Measurements from ENCODE around the gene ANO7. TPM values are rescaled to one million over a fixed set of nuclear protein-coding genes. Genes with fewer than 3 reads are reported as not detected.

ANO7 gene
- total RNA-seq, 1 experiment from 2014 or later = 6.9 TPM

GRCh38 chr2:241228860-241229516, 40.5 kb downstream of the ANO7 start:
- TF ChIP-seq CTCF (IDR thresholded peaks at IDR 0.05) = no peak
- no peak for TF ChIP-seq TCF7L2 (IDR thresholded peaks at IDR 0.05; ENCODE audit: low read depth, low read length)
- no peak for TF ChIP-seq SIN3A (IDR thresholded peaks at IDR 0.05; ENCODE audit: borderline replicate concordance, insufficient read depth, low read depth, low read length)
- no peak for TF ChIP-seq REST (IDR thresholded peaks at IDR 0.05; ENCODE audit: insufficient read depth in 1 of 2, low read depth in 2 of 2, low read length in 1 of 2)
- TF ChIP-seq POLR2AphosphoS5 (IDR thresholded peaks at IDR 0.05; ENCODE audit: low read depth, low read length) = no peak; the same call in 1 of the 2 replicates
- no TSS peak for BruUV-seq (replicated peaks)
- POLR2A ChIA-PET = no interaction called here
- in situ Hi-C loops (cut with HindIII; ENCODE audit: low pct_unique_long_range_greater_than_20kb, low sequenced_read_pairs) (no loop called here), intact Hi-C loops (cut with micrococcal nuclease; ENCODE audit: unreplicated experiment) (no loop called here)
- no peaks in the 10 kb centered on the region for H3K27me3 ChIP-seq (ENCODE audit: control insufficient read depth, insufficient read depth, low read length)
- no peaks in the 10 kb centered on the region for H3K9me3 ChIP-seq (ENCODE audit: control insufficient read depth, insufficient read depth, low read depth, low read length)
- H3K36me3 ChIP-seq (ENCODE audit: control insufficient read depth, insufficient read depth, low read length) = peaks cover 4% of the 10 kb centered on the region; the same call in 1 of the 2 replicates
- no peak overlapping the region for H3K4me3 ChIP-seq (ENCODE audit: low read depth in 2 of 2, low read length in 2 of 2)
- no peak for DNase-seq (ENCODE audit: low read depth, low spot score)
- ATAC-seq = no peak
- CTCF ChIA-PET = no interaction called here
- no peak overlapping the region for H3K27ac ChIP-seq (ENCODE audit: low read length)
- peaks cover 9% of the 10 kb centered on the region for H3K4me1 ChIP-seq (ENCODE audit: control insufficient read depth, insufficient read depth, low read length)

- CTCF ChIA-PET = no interaction called here
- in situ Hi-C loops (cut with HindIII; ENCODE audit: low pct_unique_long_range_greater_than_20kb, low sequenced_read_pairs) = no loop called here
Measured at GRCh38 chr2:241229563-241230401, 41.3 kb downstream of the ANO7 start.

GRCh38 chr2:241230435-241230834, 42.0 kb downstream of the ANO7 start:
- no peak for TF ChIP-seq SIN3A (IDR thresholded peaks at IDR 0.05; ENCODE audit: borderline replicate concordance, insufficient read depth, low read depth, low read length)
- TF ChIP-seq CTCF (IDR thresholded peaks at IDR 0.05) = no peak
- no peak for TF ChIP-seq TCF7L2 (IDR thresholded peaks at IDR 0.05; ENCODE audit: low read depth, low read length)
- no peak for TF ChIP-seq POLR2AphosphoS5 (IDR thresholded peaks at IDR 0.05; ENCODE audit: low read depth, low read length)
- no peak for TF ChIP-seq REST (IDR thresholded peaks at IDR 0.05; ENCODE audit: insufficient read depth in 1 of 2, low read depth in 2 of 2, low read length in 1 of 2)
- ChIA-PET CTCF (no interaction called here), POLR2A (no interaction called here)
- no TSS peak for BruUV-seq (replicated peaks)
- in situ Hi-C loops (cut with HindIII; ENCODE audit: low pct_unique_long_range_greater_than_20kb, low sequenced_read_pairs) = no loop called here
- Histone ChIP-seq H3K4me3 (ENCODE audit: low read depth in 2 of 2, low read length in 2 of 2) (no peak overlapping the region), H3K27me3 (ENCODE audit: control insufficient read depth, insufficient read depth, low read length) (no peaks in the 10 kb centered on the region), H3K36me3 (ENCODE audit: control insufficient read depth, insufficient read depth, low read length) (peaks cover 13% of the 10 kb centered on the region), H3K9me3 (ENCODE audit: control insufficient read depth, insufficient read depth, low read depth, low read length) (no peaks in the 10 kb centered on the region), H3K4me1 (ENCODE audit: control insufficient read depth, insufficient read depth, low read length) (no peaks in the 10 kb centered on the region; the same call in 1 of the 2 replicates), H3K27ac (ENCODE audit: low read length) (no peak overlapping the region)
- intact Hi-C loops (cut with micrococcal nuclease; ENCODE audit: unreplicated experiment) = no loop called here
- DNase-seq (ENCODE audit: low read depth, low spot score) = no peak
- no peak for ATAC-seq

More at GRCh38 chr2:241229563-241230401, 41.3 kb downstream of the ANO7 start:
- no peak for DNase-seq (ENCODE audit: low read depth, low spot score)
- Histone ChIP-seq H3K27me3 (ENCODE audit: control insufficient read depth, insufficient read depth, low read length) (no peaks in the 10 kb centered on the region), H3K27ac (ENCODE audit: low read length) (no peak overlapping the region), H3K9me3 (ENCODE audit: control insufficient read depth, insufficient read depth, low read depth, low read length) (no peaks in the 10 kb centered on the region), H3K4me3 (ENCODE audit: low read depth in 2 of 2, low read length in 2 of 2) (no peak overlapping the region), H3K36me3 (ENCODE audit: control insufficient read depth, insufficient read depth, low read length) (peaks cover 7% of the 10 kb centered on the region), H3K4me1 (ENCODE audit: control insufficient read depth, insufficient read depth, low read length) (peaks cover 1% of the 10 kb centered on the region)
- TF ChIP-seq TCF7L2 (IDR thresholded peaks at IDR 0.05; ENCODE audit: low read depth, low read length) = no peak
- POLR2A ChIA-PET = no interaction called here
- BruUV-seq (replicated peaks) = no TSS peak
- intact Hi-C loops (cut with micrococcal nuclease; ENCODE audit: unreplicated experiment) = no loop called here
- no peak for ATAC-seq
